Retinal pigment epithelial cell (primary cell): ENCODE measurements around the gene ZCCHC10.
A peak's percentile ranks its signal among the peaks of the same experiment; 100 is the strongest.
"Not testable (repeated sequence)": the region's sequence is repeated elsewhere in the genome, so short reads cannot be mapped to it uniquely, and the experiment has no call there.

Source experiments
- DNase-seq: peaks from one replicate; pipeline ENCODE4 v3.0.0-alpha.2; 2010; ENCODE audit warnings: low read depth
- H3K4me3 ChIP-seq: 2 replicates; pipeline ENCODE4 v1.5.1; 2011; ENCODE audit warnings: mild to moderate bottlenecking, low read length, control low read depth, moderate library complexity
- CTCF ChIP-seq: conservative IDR thresholded peaks from 2 replicates; pipeline ENCODE4 v1.5.1; 2011; ENCODE audit warnings: low read depth, low read length, control low read depth, inconsistent platforms

ZCCHC10 gene

GRCh38 chr5:133029416-133029815 lies 3.1 kb upstream of the ZCCHC10 start:
- no peak overlapping the region for H3K4me3 ChIP-seq
- TF ChIP-seq CTCF = no peak
- no peak for DNase-seq

- no peak for DNase-seq
- no peak for TF ChIP-seq CTCF
- peak overlapping the region; percentile 97 for H3K4me3 ChIP-seq
These were observed 360 bp upstream of the ZCCHC10 start for GRCh38 chr5:133026664-133027153.

GRCh38 chr5:133019471-133019870 lies 6.9 kb downstream of the ZCCHC10 start:
- H3K4me3 ChIP-seq, DNase-seq: not testable (repeated sequence)

GRCh38 chr5:133017964-133018363 lies 8.4 kb downstream of the ZCCHC10 start:
- DNase-seq = no peak
- no peak for TF ChIP-seq CTCF
- H3K4me3 ChIP-seq = no peak overlapping the region

- TF ChIP-seq CTCF = no peak
- H3K4me3 ChIP-seq = no peak overlapping the region
- no peak for DNase-seq
These were observed 10.9 kb downstream of the ZCCHC10 start for GRCh38 chr5:133015466-133015865.

GRCh38 chr5:133008455-133008854 lies 17.9 kb downstream of the ZCCHC10 start:
- not testable (repeated sequence) for H3K4me3 ChIP-seq, DNase-seq

GRCh38 chr5:133006653-133007052 lies 19.7 kb downstream of the ZCCHC10 start:
- no peak for DNase-seq
- TF ChIP-seq CTCF = no peak
- no peak overlapping the region for H3K4me3 ChIP-seq

GRCh38 chr5:132999246-132999645 lies 27.1 kb downstream of the ZCCHC10 start:
- TF ChIP-seq CTCF = no peak
- H3K4me3 ChIP-seq = no peak overlapping the region
- DNase-seq = peak; percentile 9
